Bone marrow (tissue), 2 donors: Measurements from ENCODE around the gene HLA-DMA.
"Not testable (repeated sequence)": the region's sequence is repeated elsewhere in the genome, so short reads cannot be mapped to it uniquely, and the experiment has no call there.

Experiments
- DNase-seq, 2 donors: peaks; one replicate each; lab custom pipeline; 2025; lab: John Stamatoyannopoulos, UW

HLA-DMA gene

GRCh38 chr6:32954986-32955802, 2.3 kb upstream of the HLA-DMA start:
- no peak for DNase-seq

- DNase-seq: no peak
Observed at GRCh38 chr6:32954267-32954666, 1.4 kb upstream of the HLA-DMA start.

GRCh38 chr6:32953775-32954174, 878 bp upstream of the HLA-DMA start:
- DNase-seq: no peak

- DNase-seq: no peak
Observed at GRCh38 chr6:32950449-32950848, 2.4 kb downstream of the HLA-DMA start.

- no peak for DNase-seq
Observed at GRCh38 chr6:32950010-32950409, 2.9 kb downstream of the HLA-DMA start.

- DNase-seq: no peak
Observed at GRCh38 chr6:32949113-32949512, 3.8 kb downstream of the HLA-DMA start.

GRCh38 chr6:32947552-32948465, 5.1 kb downstream of the HLA-DMA start:
- no peak for DNase-seq

GRCh38 chr6:32946893-32947292, 6.0 kb downstream of the HLA-DMA start:
- DNase-seq: no peak

GRCh38 chr6:32945953-32946352, 6.9 kb downstream of the HLA-DMA start:
- no peak for DNase-seq

- DNase-seq: no peak
Observed at GRCh38 chr6:32945108-32945760, 7.7 kb downstream of the HLA-DMA start.

- peak in 1 of 2 donors; percentile 82 for DNase-seq
Observed at GRCh38 chr6:32943864-32944649, 8.8 kb downstream of the HLA-DMA start.

- DNase-seq: not testable (repeated sequence)
Observed at GRCh38 chr6:32942555-32943123, 10.3 kb downstream of the HLA-DMA start.

- no peak for DNase-seq
Observed at GRCh38 chr6:32941214-32941768, 11.6 kb downstream of the HLA-DMA start.

GRCh38 chr6:32940656-32941213, 12.2 kb downstream of the HLA-DMA start, which contains the start of gene HLA-DMB:
TSS of gene HLA-DMB (minus strand) at chr6:32941028. CDS start at chr6:32940807, 221 bp downstream.
- DNase-seq: peak in 1 of 2 donors; percentile 76

- DNase-seq: no peak
Observed at GRCh38 chr6:32938494-32938893, 14.4 kb downstream of the HLA-DMA start.

- DNase-seq: no peak
Observed at GRCh38 chr6:32937230-32937633, 15.7 kb downstream of the HLA-DMA start.

- no peak for DNase-seq
Observed at GRCh38 chr6:32936239-32937152, 16.4 kb downstream of the HLA-DMA start.

GRCh38 chr6:32935551-32936238, 17.2 kb downstream of the HLA-DMA start:
- no peak for DNase-seq

GRCh38 chr6:32933661-32934085, 19.2 kb downstream of the HLA-DMA start:
- peak; percentile 31 to 67 for DNase-seq
